B cell (primary cell): ENCODE data around the gene ERC1. TPM values are rescaled to one million over a fixed set of nuclear protein-coding genes. Genes with fewer than 3 reads are reported as not detected.

ENCODE experiments used
- ATAC-seq: fragments of 200-7000 bp; cut with Tn5 transposase; one replicate; pipeline ENCODE4 v1.10.0; 2021; ENCODE audit warnings: low read depth, mild to moderate bottlenecking, moderate number of reproducible peaks, moderate library complexity
- CTCF ChIA-PET: fragments of 350-600 bp; sonication (Branson Sonifier 250); formaldehyde crosslinking; loops from one replicate; lab custom pipeline; 2021; ENCODE audit warnings: antibody characterized with exemption, inconsistent platforms; lab: Charles Lee
- POLR2A ChIA-PET: fragments of 350-600 bp; sonication (Branson Sonifier 250); formaldehyde crosslinking; loops from one replicate; lab custom pipeline; 2021; ENCODE audit warnings: antibody characterized with exemption; lab: Charles Lee
- DNase-seq: peaks from one replicate; pipeline ENCODE4 v3.0.0; 2013
- H2AFZ ChIP-seq: 2 replicates; pipeline ENCODE4 v1.6.1; 2012; ENCODE audit warnings: mild to moderate bottlenecking, low read depth, low read length; ENCODE audit not compliant: insufficient read depth, poor library complexity, severe bottlenecking
- H3K27ac ChIP-seq, 2 donors: 1 replicate in 1 of 2; 2 replicates in 1 of 2; pipeline ENCODE4 v1.5.1; 2012 to 2013; ENCODE audit warnings: low read length in 2 of 2, mild to moderate bottlenecking in 2 of 2, moderate library complexity in 1 of 2
- H3K27me3 ChIP-seq, 4 experiments: fragments of 200-600 bp in 1 of 4; sonication (generic) in 1 of 4; replicated peaks in 1 of 4; 1 replicate in 2 of 4; 2 replicates in 2 of 4; pipeline versions ENCODE4 v1.6.1 to v1.7.0; 2013 to 2016; ENCODE audit warnings: low read length in 3 of 4, mild to moderate bottlenecking in 2 of 4, mixed read lengths in 1 of 4, moderate library complexity in 1 of 4; ENCODE audit not compliant: insufficient read depth in 4 of 4, control insufficient read depth in 3 of 4; ENCODE audit errors: control extremely low read depth in 1 of 4
- H3K36me3 ChIP-seq, 2 experiments: replicated peaks in 1 of 2; 1 replicate in 1 of 2; 2 replicates in 1 of 2; pipeline versions ENCODE4 v1.6.1 to v1.7.1; 2013; ENCODE audit warnings: low read length in 1 of 2; ENCODE audit not compliant: insufficient read depth in 2 of 2, control insufficient read depth in 1 of 2; ENCODE audit errors: control extremely low read depth in 1 of 2, extremely low read depth in 1 of 2
- H3K4me1 ChIP-seq, 2 donors: fragments of 200-600 bp in 1 of 2; sonication (generic) in 1 of 2; 1 replicate in 1 of 2; 2 replicates in 1 of 2; pipeline versions ENCODE4 v1.5.1 to v1.6.1; 2013 to 2017; ENCODE audit warnings: low read length in 2 of 2; ENCODE audit not compliant: control insufficient read depth in 2 of 2, insufficient read depth in 2 of 2
- H3K4me2 ChIP-seq: replicated peaks from 2 replicates; pipeline ENCODE3; 2012; ENCODE audit warnings: mild to moderate bottlenecking, low read depth, low read length; ENCODE audit not compliant: poor library complexity, severe bottlenecking
- H3K4me3 ChIP-seq, 5 experiments: fragments of 200-600 bp in 1 of 5; sonication (generic) in 1 of 5; 1 replicate in 3 of 5; 2 replicates in 2 of 5; pipeline versions ENCODE4 v1.5.1 to v1.7.0; 2011 to 2016; ENCODE audit warnings: low read length in 4 of 5, mild to moderate bottlenecking in 4 of 5, low read depth in 2 of 5, control low read depth in 1 of 5, moderate library complexity in 1 of 5; ENCODE audit not compliant: insufficient read depth in 1 of 5; ENCODE audit errors: control extremely low read depth in 1 of 5, extremely low read depth in 1 of 5
- H3K79me2 ChIP-seq: fragments of 200-600 bp; sonication (generic); one replicate; pipeline ENCODE4 v1.6.0; 2016; ENCODE audit warnings: low read length; ENCODE audit not compliant: control insufficient read depth, insufficient read depth
- H3K9ac ChIP-seq: fragments of 200-600 bp; sonication (generic); 2 replicates; pipeline ENCODE4 v1.6.1; 2017; ENCODE audit warnings: mild to moderate bottlenecking, low read length, moderate library complexity
- H3K9me3 ChIP-seq, 3 donors: one replicate each; pipeline versions ENCODE4 v1.6.1 to v1.7.1; 2013; ENCODE audit warnings: low read length in 2 of 3; ENCODE audit not compliant: control insufficient read depth in 2 of 3, insufficient read depth in 1 of 3; ENCODE audit errors: control extremely low read depth in 1 of 3
- H4K20me1 ChIP-seq: 2 replicates; pipeline ENCODE4 v1.6.0; 2012; ENCODE audit warnings: mild to moderate bottlenecking, low read length; ENCODE audit not compliant: insufficient read depth, control insufficient read depth, poor library complexity, severe bottlenecking
- H3K27ac Mint-ChIP-seq: one replicate; pipeline ENCODE4 v1.8.0; 2021; ENCODE audit warnings: mixed read lengths
- H3K27me3 Mint-ChIP-seq: one replicate; pipeline ENCODE4 v1.8.0; 2021; ENCODE audit warnings: mixed read lengths
- H3K4me1 Mint-ChIP-seq: one replicate; pipeline ENCODE4 v1.8.0; 2021; ENCODE audit warnings: mixed read lengths
- H3K4me3 Mint-ChIP-seq: one replicate; pipeline ENCODE4 v1.8.0; 2021; ENCODE audit warnings: mixed read lengths
- H3K9me3 Mint-ChIP-seq: one replicate; pipeline ENCODE4 v1.8.0; 2022; ENCODE audit warnings: mixed read lengths; ENCODE audit not compliant: insufficient read depth
- EZH2 ChIP-seq: IDR thresholded peaks from 2 replicates; pipeline ENCODE4 v1.6.1; 2012; ENCODE audit warnings: borderline replicate concordance, low read depth, mild to moderate bottlenecking, moderate library complexity, low read length; ENCODE audit not compliant: insufficient read depth, poor library complexity, severe bottlenecking
- WGBS: methylation state at CpG from one replicate; pipeline ENCODE4 v1.1.5; 2013; ENCODE audit warnings: missing lambda C conversion rate; ENCODE audit not compliant: insufficient coverage; 5-methylcytosine and 5-hydroxymethylcytosine counted together
- intact Hi-C: fragments of 100-400 bp; cut with micrococcal nuclease; formaldehyde crosslinking; loops from one replicate; pipeline ENCODE4 v1.10.0; 2022
- polyA plus RNA-seq: library from polyadenylated mRNA; depleted of rRNA; stranded (reverse); fragments of >200 nt; gene quantifications from 2 replicates; pipeline ENCODE4 v1.2.3, GENCODE V29; 2012
- total RNA-seq, 2 donors: library from RNA; stranded (reverse); fragments of 120-200 nt in 1 of 2; gene quantifications; 1 replicate in 1 of 2; 2 replicates in 1 of 2; pipeline versions ENCODE4 v1.2.3 to v1.2.4, GENCODE V29; 2013 to 2022
- TF ChIP-seq, protein P1 (sequence below): fragments of 200-600 bp; IDR thresholded peaks from one replicate; pipeline ENCODE4 v1.8.0; 2022; ENCODE audit warnings: antibody characterized with exemption, mild to moderate bottlenecking

ERC1 gene
- total and polyA plus RNA-seq, 2 donors (not counting 1 experiment from before 2014, with no cell fraction given), result 4.0 to 77.6 TPM

DNA sequence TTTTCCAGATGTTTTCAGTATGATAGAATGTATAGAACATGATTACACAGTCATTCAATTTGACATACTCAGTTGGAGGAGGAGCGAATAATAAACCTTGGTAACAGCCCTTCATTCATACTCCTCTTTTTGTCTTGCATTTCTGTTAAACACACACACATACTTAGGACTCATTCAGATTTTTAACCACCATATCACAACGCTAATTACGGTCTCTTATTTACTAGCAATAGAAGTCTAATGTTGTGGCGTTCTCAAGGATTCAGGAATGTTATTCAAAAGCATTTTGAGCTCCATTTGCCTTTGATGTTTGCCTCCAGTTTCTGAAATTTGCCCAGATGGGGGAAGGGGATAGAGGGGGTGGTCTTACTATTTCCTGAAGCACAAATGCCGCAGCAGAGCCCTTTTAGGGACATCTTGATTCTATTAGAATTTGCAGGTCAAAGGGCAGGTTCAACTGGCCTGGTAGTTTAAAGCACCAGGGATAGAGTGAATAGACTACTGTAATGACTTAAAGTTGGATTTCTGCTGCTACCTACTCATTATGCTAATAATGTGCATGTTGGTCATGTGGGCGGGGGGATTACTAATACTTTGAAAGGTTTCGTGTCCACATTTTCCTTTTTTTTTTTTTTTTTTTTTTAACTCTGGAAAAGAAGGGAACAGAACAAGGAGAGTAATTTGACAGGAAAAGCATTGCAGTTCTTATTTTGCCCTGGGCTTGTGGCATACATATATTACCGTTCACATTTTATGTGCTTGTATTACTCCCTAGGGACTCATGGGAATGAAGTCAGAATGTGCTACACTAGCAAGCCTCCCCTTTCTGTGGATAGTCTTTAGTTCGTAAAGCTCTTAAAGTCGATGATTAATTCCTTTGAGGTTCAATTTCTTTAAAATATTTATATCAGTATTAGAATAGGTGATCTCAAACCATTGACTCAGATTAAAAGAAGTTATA, 376.6 kb downstream of the ERC1 start:
- ATAC-seq (no peak), DNase-seq (no peak)
- Mint-ChIP-seq H3K4me1 (no peaks in the 10 kb centered on the region), H3K27me3 (no peaks in the 10 kb centered on the region), H3K27ac (no peak overlapping the region), H3K4me3 (no peak overlapping the region), H3K9me3 (no peaks in the 10 kb centered on the region)
- ChIA-PET POLR2A (no interaction called here), CTCF (interaction anchor here (0.7 kb wide), 1 partner anchor 159 kb away, joined by 5 read pairs; no protein-coding TSS in a partner anchor)
- no peak overlapping the region for H3K9ac ChIP-seq
- no peaks in the 10 kb centered on the region for H3K79me2 ChIP-seq
- H4K20me1 ChIP-seq, result no peaks in the 10 kb centered on the region
- H3K27me3 ChIP-seq, result no peaks in the 10 kb centered on the region
- no peak overlapping the region for H3K4me2 ChIP-seq
- H3K4me3 ChIP-seq, result no peak overlapping the region
- H3K27ac ChIP-seq, result no peak overlapping the region
- peaks cover 0 to 2% (median 0%) of the 10 kb centered on the region in 3 donors for H3K9me3 ChIP-seq
- peaks cover 0 to 1% of the 10 kb centered on the region in 2 experiments for H3K36me3 ChIP-seq
- no peaks in the 10 kb centered on the region for H3K4me1 ChIP-seq
- 100% methylated on average over 1 of the region's 10 CpGs for WGBS
- no peak overlapping the region for H2AFZ ChIP-seq
- TF ChIP-seq, protein P1, sequence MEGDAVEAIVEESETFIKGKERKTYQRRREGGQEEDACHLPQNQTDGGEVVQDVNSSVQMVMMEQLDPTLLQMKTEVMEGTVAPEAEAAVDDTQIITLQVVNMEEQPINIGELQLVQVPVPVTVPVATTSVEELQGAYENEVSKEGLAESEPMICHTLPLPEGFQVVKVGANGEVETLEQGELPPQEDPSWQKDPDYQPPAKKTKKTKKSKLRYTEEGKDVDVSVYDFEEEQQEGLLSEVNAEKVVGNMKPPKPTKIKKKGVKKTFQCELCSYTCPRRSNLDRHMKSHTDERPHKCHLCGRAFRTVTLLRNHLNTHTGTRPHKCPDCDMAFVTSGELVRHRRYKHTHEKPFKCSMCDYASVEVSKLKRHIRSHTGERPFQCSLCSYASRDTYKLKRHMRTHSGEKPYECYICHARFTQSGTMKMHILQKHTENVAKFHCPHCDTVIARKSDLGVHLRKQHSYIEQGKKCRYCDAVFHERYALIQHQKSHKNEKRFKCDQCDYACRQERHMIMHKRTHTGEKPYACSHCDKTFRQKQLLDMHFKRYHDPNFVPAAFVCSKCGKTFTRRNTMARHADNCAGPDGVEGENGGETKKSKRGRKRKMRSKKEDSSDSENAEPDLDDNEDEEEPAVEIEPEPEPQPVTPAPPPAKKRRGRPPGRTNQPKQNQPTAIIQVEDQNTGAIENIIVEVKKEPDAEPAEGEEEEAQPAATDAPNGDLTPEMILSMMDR, result no peak
- TF ChIP-seq EZH2, result no peak
- intact Hi-C loops, result no loop called here

DNA sequence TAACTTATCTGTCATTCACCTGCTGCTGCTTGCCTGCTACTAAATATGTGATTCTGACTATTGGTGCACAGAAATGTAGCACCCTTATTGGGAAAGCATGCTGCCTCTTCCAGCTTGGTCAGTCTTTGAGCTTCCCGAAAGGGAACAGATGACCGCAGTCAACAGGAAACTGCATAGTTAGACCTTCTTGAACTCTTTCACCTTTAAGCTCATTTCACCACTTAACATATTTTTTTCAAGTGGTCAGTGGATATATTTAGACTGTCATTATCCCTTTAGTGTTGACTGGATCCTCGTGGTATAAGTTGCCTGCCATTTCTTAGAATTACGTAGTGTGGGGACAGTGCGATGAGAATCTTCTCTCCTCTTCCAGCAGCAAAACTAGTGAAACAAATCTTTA, 378.4 kb downstream of the ERC1 start:
- Histone ChIP-seq H3K9ac (no peak overlapping the region), H3K4me3 (no peak overlapping the region), H3K27ac (no peak overlapping the region), H4K20me1 (no peaks in the 10 kb centered on the region), H3K9me3 (peaks cover 0 to 2% (median 0%) of the 10 kb centered on the region in 3 donors), H3K36me3 (peaks cover 0 to 1% of the 10 kb centered on the region in 2 experiments), H3K4me1 (no peaks in the 10 kb centered on the region), H3K79me2 (no peaks in the 10 kb centered on the region), H3K4me2 (no peak overlapping the region), H2AFZ (no peak overlapping the region), H3K27me3 (no peaks in the 10 kb centered on the region)
- no peaks in the 10 kb centered on the region for H3K9me3 Mint-ChIP-seq
- no peak for DNase-seq
- no peak overlapping the region for H3K4me3 Mint-ChIP-seq
- ATAC-seq, result no peak
- TF ChIP-seq, protein P1, result no peak
- TF ChIP-seq EZH2, result no peak
- POLR2A ChIA-PET, result no interaction called here
- no CpG with 5 or more reads among the region's 5 CpGs for WGBS
- no peak overlapping the region for H3K27ac Mint-ChIP-seq
- CTCF ChIA-PET, result interaction anchor here (1.5 to 1.7 kb wide), 2 partner anchors 251 kb away, joined by 3 read pairs; no protein-coding TSS in a partner anchor
- intact Hi-C loops, result no loop called here
- H3K27me3 Mint-ChIP-seq, result no peaks in the 10 kb centered on the region
- no peaks in the 10 kb centered on the region for H3K4me1 Mint-ChIP-seq
